Nucleus accumbens (tissue), 56 donors: Measurements from ENCODE around the gene CCDC43.
A peak's percentile ranks its signal among the peaks of the same experiment; 100 is the strongest.
"Not testable (repeated sequence)": the region's sequence is repeated elsewhere in the genome, so short reads cannot be mapped to it uniquely, and the experiment has no call there.

Source experiments
- DNase-seq, 56 donors: peaks; one replicate each; lab custom pipeline; 2025; lab: John Stamatoyannopoulos, UW

CCDC43 gene

DNA sequence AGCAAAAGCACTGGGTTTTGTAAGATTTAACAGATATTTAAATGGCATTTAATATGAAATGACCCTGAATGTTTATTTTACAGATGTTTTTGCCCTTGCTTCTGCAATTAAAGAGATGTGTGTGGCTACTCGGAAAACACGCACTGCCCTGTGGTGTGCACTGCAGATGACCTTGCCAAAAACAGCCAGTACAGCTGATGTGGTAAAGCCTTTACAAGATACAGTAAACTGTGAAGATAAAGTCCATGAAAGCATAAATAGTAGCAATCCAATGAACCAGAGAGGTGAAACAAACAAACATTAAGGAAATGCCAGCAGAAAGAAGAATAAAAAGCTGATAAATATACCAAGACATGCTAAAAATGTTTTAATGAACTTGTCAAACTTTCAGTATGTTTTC is 15.7 kb downstream of the CCDC43 start:
- DNase-seq = no peak

- no peak for DNase-seq
Measured at GRCh38 chr17:44672479-44673093, 17.0 kb downstream of the CCDC43 start.

GRCh38 chr17:44666006-44666405 is 23.6 kb downstream of the CCDC43 start:
- DNase-seq = no peak

GRCh38 chr17:44664867-44665266 is 24.7 kb downstream of the CCDC43 start:
- DNase-seq = no peak

GRCh38 chr17:44663095-44663494 is 26.5 kb downstream of the CCDC43 start:
- no peak for DNase-seq

- DNase-seq = no peak
Measured at GRCh38 chr17:44661835-44662234, 27.7 kb downstream of the CCDC43 start.

- peak in 1 of 56 donors; percentile 37 for DNase-seq
Measured at GRCh38 chr17:44655983-44656710, 33.4 kb downstream of the CCDC43 start, which contains the start of gene MEIOC. Gene MEIOC (plus strand): TSS chr17:44656468. CDS start chr17:44656614, 146 bp downstream.

- no peak for DNase-seq
Measured at GRCh38 chr17:44653954-44654353, 35.6 kb downstream of the CCDC43 start.

DNA sequence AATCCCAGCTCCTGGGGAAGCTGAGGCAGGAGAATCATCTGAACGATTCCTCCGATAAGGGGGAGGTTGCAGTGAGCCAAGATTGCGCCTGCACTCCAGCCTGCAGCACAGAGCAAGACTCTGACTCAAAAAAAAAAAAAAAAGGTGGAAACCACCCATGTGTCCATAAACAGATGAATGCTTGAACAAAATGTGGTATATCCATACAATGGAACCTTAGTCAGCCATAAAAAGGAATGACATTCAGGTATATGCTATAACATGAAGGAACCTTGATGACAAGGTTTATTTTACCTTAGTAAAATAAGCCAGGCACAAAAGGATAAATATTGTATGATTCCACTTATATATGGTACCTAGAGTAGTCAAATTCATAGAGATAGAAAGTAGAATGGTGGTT is 36.2 kb downstream of the CCDC43 start:
- DNase-seq = no peak

- no peak for DNase-seq
Measured at GRCh38 chr17:44652727-44653126, 36.8 kb downstream of the CCDC43 start.

- no peak for DNase-seq
Measured at GRCh38 chr17:44651228-44651627, 38.3 kb downstream of the CCDC43 start.

GRCh38 chr17:44648963-44649362 is 40.6 kb downstream of the CCDC43 start:
- no peak for DNase-seq

GRCh38 chr17:44647736-44648135 is 41.8 kb downstream of the CCDC43 start:
- no peak for DNase-seq

DNA sequence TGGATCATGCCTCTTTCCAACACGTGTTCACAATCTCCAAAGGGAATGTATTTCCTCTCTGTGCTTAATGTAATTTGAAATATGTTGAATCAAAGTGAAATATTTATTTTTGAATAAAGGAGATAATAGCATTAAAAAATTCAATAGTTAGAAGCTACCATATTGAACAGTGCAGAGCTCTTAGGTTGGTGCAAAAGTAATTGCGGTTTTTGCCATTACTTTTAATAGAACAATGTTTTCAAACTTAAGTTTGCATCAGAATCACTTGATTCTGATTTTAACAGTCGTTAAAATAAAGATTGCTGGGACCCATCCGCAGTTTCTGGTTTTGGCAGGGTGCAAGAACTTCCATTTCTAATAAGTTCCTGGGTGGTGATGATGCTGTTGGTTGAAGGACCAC is 43.3 kb downstream of the CCDC43 start:
- DNase-seq = no peak

DNA sequence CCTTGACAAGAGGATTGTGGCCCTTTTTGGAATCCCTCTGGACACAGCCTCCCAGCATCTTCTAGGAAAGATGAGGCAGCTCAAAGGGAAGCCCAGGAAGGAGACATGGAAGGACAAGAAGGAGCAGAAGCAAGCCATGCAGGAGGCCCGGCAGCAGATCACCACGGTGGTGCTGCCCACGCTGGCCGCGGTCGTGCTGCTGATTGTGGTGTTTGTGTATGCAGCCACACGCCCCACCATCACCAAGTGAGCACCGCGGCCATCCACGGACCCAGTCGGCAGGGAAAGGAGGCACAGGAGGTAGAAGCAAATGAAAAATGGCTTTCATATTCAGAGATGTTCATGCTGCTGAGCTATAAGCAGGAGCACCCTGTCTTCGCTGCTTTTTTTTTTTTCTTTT is 44.2 kb downstream of the CCDC43 start:
- DNase-seq = no peak

- no peak for DNase-seq
Measured at GRCh38 chr17:44642834-44643233, 46.7 kb downstream of the CCDC43 start.

- no peak for DNase-seq
Measured at GRCh38 chr17:44637066-44637465, 52.5 kb downstream of the CCDC43 start.

DNA sequence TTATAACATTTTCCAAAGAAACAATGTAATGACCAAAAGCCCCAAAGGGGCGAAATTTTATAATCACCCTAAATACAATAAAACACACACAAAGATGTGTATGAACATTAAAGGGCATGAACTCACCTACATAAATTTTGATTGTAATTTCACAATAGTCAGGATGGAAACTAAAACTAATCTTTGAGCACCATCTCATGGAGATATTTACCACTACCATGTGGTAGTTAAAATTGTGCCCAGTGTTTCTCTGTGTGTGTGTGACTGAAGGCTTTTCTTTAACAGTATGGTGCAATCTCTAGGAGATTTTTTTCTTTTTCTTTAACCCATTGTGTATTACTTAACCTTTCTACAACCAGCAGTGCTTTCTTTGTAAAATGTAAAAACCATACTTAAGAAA is 53.0 kb downstream of the CCDC43 start:
- no peak for DNase-seq

- DNase-seq = not testable (repeated sequence)
Measured at GRCh38 chr17:44634401-44634800, 55.2 kb downstream of the CCDC43 start.

DNA sequence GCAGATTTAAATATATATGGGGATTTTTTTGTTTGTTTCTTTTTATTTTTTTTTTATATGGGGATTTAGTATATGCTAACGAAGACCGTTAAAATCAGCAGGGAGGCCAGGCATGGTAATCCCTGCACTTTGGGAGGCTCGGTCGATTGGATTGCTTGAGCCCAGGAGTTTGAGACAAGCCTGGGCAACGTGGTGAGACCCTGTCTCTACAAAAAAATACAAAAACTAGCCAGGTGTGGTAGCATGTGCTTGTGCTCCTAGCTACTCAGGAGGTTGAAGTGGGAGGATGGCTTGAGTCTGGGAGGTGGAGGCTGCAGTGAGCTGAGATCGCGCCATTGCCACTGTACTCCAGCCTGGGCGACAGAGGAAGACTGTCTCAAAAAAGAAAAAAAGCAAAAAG is 55.6 kb downstream of the CCDC43 start:
- no peak for DNase-seq

GRCh38 chr17:44630703-44631102 is 58.9 kb downstream of the CCDC43 start:
- DNase-seq = no peak

- DNase-seq = no peak
Measured at GRCh38 chr17:44629314-44629713, 60.3 kb downstream of the CCDC43 start.
